Esophagus muscularis mucosa (tissue), 2 donors: ENCODE measurements around the gene TTC39A.
A peak's percentile ranks its signal among the peaks of the same experiment; 100 is the strongest.

Source experiments
- POLR2A ChIP-seq: fragments of 450-650 bp; IDR thresholded peaks from one replicate; pipeline ENCODE4 v1.6.1; 2017; ENCODE audit warnings: antibody characterized with exemption, moderate library complexity, mild to moderate bottlenecking, low read depth
- POLR2AphosphoS5 ChIP-seq, 2 donors: sonication (generic); formaldehyde crosslinking; IDR thresholded peaks; one replicate each; pipeline ENCODE4 v1.6.1; 2017; ENCODE audit warnings: antibody characterized with exemption in 2 of 2

DNA sequence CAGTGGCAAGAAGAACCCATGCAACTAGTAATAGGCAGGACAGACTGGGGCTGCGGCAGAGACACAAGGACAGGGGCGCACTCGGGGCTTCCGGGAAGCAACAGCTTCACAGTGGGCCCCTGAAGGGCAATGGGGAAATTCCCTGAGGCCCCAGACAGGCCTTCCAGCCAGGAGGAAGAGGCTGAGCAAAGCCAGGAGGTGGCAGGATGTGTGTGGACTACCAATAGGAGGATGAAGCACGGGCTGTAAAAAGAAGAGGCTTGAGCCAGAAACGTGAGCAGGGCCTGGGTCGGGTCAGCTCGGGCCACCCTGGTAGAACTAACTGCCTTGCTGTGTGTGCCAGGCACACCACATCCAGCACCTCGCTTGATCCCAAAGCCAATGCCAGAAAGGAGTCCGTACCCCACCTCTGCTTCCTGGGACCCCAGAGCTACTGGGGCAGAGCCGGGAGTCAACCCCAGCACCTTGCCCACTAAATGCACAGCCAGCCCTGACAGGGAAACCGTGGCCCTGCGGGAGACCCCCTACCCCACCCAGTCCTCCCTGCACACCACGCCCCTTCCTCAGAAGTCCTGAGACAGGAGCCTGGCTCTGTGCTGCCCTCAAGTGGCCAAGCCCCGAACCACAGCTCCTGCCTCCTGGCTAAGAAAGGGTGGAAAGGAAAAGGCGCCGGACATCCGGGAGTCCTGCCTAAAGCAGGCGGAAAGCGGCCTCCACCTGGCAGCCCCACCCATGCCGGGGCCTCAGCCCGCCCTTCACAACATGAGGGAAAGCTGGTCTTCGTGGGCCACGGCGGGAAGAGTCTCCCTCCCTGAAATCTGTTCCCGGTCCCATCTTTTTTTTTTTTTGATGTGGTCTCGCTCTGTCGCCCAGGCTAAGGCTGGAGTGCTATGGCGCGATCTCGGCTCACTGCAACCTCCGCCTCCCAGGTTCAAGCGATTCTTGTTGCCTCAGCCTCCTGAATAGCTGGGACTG, 33.7 kb downstream of the TTC39A start:
- no peak for TF ChIP-seq POLR2A
- peak in 1 of 2 donors; percentile 43 for TF ChIP-seq POLR2AphosphoS5 (IDR thresholded peaks at IDR 0.05)
